HG03175 (cell line): ENCODE data around the gene NCAM2.

Experiments
- ATAC-seq: cut with Tn5 transposase; IDR thresholded peaks from one replicate; pipeline ENCODE4 v1.9.1; 2021; ENCODE audit warnings: mild to moderate bottlenecking, moderate library complexity; ENCODE audit not compliant: unreplicated experiment

Gene NCAM2

DNA sequence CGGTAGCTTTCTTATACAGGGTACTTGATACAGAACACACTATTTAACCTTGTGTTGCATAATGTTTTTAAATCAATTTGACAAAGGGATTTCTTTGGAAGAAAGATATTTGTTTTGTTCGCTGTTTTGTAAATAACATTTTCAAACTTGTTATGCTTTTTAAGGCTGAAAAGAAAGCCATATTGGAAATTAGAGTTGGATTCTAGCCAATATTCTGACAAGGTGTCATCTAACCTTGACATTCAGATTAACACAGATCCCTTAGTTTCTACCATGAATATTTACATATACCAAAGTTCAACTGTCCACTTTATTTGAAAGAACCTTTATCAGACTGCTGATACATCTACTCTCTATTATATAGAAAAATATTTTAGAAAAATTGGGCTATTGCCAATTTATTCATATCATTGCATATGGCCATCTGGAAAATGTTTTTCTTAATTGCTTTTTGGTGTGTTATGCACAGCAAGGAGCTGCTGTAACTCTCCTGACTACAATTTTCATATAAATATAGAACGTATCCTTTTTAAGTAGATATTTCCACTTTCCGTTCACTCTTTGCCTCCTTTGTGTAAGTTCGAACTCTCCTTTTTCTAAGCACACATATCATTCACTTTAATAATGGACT, 206.3 kb downstream of the NCAM2 start:
- no peak for ATAC-seq

DNA sequence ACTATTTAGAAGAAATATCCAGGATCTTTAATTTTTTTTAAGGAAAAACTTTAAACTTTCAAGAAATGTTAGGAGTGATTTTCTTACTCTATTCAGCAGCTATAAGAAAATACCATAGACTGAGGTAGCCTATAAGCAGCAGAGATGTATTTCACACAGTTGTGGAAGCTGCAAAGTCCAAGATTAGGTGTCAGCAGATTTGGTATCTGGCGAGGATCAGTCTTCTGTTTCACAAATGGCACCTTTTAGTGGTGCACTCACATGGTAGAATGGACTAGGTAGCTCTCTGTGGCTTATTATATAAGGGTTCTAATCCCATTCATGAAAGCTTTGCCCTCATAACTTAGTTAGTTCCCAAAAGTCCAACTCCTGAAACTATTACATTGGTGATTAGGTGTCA, 207.4 kb downstream of the NCAM2 start:
- ATAC-seq, result no peak

- ATAC-seq, result no peak
Measured at GRCh38 chr21:21210552-21210951, 212.3 kb downstream of the NCAM2 start.

DNA sequence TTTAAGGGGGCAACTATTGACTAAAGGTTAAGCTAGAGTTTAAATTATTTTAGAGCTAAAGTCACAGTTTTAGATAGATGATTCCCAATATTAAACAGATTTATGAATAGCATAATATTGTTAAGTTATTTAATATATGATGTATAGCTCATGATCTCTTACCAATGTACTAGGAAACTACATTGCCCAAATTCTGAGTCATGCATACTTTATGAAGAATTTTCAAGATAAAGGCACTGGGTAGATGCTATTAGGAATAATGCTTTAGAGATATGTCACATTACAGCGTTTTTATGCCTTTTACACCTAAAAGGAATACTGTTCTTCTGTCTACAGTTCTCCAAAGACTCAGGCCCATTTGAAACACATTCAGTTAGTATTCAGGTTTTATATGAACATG, 215.1 kb downstream of the NCAM2 start:
- ATAC-seq, result no peak

DNA sequence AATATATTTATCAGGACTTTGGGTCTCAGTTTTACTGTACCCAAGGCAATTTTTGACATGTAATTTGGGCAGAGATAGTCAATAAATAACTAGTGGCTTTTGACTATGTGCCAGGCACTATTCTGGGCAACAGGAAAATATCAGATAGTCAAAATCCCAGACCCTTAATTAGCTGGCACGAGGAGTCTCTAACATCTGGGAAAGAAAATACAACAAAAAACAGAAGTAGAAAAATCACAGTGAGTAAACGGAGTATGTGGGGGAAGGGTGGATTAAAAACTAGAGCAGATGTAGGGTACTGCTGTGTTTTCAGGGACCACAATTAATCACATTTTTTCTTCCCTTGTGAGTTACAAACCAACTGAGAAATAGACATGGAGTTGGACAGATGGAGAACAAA, 217.8 kb downstream of the NCAM2 start:
- ATAC-seq, result no peak

GRCh38 chr21:21226472-21226871, 228.3 kb downstream of the NCAM2 start:
- ATAC-seq, result no peak

GRCh38 chr21:21230672-21231071, 232.5 kb downstream of the NCAM2 start:
- ATAC-seq, result no peak

DNA sequence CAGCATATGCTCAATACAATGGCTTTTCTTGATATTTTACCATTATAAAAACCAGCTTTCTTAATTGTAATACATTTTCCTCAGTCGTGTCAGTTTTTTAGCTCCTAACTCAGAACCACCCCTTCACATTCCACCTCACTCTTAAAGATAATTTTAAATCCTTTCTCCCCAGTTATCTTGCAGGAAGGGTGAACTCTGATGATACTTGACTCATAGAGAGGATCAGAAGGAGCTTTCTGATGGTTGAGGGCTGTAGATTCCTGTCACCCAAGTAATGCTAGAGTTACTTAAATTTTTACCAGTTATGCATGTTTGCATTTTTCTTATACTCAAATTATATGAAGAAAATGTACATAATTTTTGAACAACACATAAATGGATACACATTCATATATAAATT, 233.7 kb downstream of the NCAM2 start:
- ATAC-seq, result no peak

GRCh38 chr21:21232320-21232719, 234.1 kb downstream of the NCAM2 start:
- ATAC-seq, result no peak

- ATAC-seq, result no peak
Measured at GRCh38 chr21:21233051-21233450, 234.8 kb downstream of the NCAM2 start.

DNA sequence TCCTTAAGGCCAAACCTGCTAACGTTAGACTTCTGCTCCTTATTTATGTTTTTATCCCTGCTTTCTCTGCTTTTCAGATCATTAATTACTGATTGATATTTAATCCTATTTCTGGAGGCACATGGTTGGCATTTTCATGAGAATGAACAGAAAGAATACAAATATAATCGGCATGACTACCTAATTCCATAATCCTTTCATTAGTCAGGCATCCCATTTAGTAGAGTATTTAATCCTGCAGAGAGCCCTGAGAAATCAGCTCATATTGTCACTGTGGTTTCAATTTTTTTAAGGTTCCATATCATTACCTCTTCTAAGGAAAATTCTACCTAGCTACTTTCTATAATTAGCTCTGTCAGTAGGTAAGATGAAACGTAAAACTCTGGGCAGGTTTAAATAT, 238.8 kb downstream of the NCAM2 start:
- ATAC-seq, result no peak

DNA sequence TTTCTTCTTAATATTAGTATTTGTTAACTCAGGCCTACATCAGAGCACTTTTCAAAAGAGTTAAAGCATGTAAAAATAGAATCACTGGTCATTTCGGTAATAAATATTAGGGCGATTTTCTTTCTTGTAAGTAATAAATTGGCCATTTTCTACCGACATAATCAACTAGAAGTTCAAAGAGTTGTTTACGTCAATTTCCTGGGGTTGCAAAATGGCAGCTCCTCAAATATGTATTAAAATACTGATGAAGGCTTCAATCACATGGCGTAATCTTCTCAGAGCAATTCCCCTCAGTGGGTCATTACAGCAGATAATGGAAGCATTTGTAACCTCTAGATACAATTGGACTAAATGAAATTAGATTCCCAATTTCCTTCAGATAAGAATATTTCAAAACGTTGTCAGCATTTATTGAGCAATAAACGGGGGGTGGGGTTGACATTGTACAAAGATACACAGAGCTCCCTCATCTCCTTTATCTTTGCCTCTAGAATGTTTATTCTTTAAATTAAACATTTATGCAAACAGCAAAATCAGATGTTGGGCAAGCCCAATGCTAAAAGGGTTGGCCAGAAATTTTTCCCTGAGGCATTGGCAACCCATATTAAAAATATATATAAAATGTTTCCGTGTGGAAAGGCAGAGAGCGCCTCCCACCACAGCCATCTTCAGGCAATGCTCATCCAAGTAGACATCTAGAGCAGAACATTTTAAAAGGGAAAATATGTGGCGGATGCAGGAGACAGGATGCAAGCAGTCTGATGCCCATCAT, 240.6 kb downstream of the NCAM2 start:
- no peak for ATAC-seq

- no peak for ATAC-seq
Measured at GRCh38 chr21:21241391-21241790, 243.2 kb downstream of the NCAM2 start.

DNA sequence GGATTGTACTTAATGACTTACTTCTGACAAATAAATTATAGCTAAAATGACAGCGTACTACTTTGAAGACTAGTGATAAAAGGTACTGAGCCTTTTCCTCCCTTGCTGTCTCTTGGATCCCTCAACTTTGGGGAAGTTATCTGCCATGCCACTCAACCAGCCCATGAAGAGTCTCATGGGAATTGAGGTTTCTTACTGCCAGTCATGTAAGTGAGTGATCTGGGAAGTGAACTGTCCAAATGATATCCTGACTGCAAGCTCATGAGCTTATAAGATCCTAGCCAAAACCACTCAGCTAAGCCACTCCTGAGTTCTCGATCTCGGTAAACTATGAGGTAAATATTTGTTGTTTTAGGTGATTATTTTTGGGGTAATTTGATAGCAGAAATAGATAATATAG, 247.8 kb downstream of the NCAM2 start:
- ATAC-seq, result no peak

DNA sequence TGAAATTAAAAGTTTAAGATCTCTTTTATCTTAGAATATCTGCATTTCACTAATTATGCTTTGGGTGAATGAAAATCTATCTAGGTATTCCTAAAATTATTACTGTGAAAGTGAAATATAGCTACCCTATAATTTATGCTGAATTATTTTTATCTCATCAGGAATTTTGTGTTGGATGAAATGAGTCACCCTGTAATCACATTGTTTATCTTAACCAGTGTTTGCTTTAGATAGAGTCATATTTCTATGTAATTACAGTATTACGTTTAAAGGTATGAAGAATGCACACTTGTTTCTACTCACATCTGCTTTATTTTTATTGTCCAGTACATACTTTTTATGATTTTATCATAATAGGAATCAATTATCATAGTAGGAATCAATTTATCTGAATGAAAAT, 249.2 kb downstream of the NCAM2 start:
- no peak for ATAC-seq

DNA sequence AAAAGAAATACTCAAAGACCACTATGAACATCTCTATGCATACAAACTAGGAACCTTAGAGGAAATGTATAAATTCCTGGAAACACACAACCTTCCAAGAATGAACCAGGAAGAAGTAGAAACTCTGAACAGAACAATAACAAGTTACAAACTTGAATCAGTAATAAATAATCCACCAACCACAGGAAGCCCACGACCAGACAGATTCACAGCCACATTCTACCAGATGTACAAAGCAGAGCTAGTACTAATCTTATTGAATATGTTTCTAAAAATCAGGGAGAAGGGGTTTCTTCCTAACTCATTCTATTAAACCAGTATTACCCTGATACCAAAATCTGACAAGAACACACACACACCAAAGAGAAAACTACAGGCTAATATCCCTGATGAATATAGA, 263.8 kb downstream of the NCAM2 start:
- ATAC-seq, result no peak

DNA sequence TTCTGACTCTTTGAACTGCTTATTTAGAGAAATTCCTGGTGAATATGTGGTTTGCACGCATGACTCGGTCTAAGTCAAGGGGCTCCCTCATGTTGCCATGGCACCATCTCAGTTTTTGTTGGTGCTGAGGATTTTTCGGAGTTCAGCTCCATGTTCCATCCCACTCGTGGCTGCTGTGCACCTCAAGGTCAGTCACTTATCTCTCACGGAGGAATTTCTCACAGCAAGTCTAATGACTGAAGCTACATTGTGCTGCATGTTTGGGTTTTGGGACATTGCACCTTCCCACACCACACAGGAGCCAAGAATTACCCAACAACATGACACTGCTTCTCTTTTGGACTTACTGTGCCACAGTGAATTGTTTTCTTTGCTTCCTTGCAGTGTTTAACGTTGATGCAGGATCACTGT, 269.9 kb downstream of the NCAM2 start:
- no peak for ATAC-seq

DNA sequence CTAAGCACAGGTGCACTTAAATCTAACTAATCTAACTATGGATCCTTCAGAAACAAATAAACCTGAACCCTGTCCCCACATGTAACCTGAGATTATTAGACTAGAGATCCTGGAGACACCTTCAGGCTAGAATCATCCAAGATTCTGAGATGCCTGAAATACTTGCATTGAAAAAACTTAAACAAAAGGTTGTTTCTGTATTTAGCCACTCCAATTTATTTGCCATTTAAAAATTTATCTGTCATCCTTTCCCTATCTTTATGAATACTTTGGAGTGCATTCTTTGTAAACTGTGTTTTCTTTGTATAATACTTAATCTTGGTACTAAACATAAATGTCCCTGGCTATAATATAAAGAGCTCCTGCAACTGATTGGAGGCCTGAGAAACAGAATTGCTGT, 270.7 kb downstream of the NCAM2 start:
- ATAC-seq, result no peak

- no peak for ATAC-seq
Measured at GRCh38 chr21:21279193-21279901, 281.1 kb downstream of the NCAM2 start.

DNA sequence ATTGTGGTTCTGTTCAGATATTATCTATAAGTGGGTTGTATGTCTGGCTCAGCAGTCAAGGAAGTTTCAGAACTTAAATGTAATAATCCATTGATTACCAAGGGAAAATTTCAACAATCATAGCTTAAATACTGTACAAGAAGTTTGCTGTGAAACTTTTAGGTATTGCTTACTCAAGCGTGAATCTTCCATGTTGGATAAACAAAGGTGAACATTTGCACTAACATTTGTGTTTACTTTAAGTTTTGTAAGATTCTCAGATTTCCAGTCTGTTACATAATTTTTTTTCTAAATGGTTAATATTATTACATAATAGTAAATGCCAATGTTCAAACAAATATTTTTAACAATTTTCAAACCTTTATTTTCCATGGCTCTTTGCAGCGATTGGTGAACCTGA, 285.6 kb downstream of the NCAM2 start:
- ATAC-seq, result no peak

DNA sequence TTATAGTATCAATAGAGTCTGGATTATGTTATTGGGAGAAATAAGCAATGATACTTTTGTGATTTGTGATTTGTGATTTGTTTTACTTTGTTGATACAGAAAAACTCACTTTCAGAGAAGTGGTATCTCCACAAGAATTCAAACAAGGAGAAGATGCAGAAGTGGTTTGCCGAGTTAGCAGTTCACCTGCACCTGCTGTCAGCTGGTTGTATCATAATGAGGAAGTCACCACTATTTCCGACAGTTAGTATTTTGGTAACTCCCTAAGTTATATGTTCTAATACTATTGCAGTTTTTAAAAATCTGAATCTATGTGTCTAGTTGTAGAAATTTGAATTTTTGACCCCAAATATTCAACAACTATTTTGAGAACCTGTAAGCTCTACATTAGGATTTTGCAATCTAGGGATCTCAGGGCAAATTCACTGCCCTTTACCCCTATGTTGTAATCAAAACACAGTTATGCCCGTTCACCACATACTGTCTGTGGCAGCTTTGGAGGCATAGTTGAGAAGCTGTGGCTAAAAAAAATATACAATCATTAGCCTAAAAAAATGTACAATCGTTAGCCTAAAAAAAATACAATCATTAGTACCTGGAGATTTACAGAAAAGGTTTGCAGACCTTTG, 288.1 kb downstream of the NCAM2 start:
- ATAC-seq, result no peak

DNA sequence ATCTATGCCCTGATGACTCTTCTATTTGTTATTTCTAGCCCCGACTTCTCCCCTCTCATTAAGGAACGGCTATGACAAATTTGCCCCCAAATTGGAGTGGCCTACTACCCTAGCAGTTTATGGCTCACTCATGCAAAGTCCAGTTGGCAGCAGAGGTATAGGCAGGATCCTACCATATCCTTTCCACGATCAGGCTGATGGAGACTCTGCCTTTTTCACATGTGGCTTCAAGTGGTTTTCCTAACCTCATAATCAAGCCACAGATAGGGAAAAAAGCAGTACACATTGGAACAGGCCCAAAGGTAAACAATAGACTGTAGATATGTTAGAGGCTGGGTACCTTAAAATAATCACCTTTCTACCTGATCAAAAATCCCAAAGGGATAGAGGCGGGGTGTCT, 292.5 kb downstream of the NCAM2 start:
- ATAC-seq, result no peak
